Naive thymus-derived CD4-positive, alpha-beta T cell (primary cell): ENCODE data around the gene MAK. TPM values are rescaled to one million over a fixed set of nuclear protein-coding genes. Genes with fewer than 3 reads are reported as not detected.
"Not testable (repeated sequence)": the region's sequence is repeated elsewhere in the genome, so short reads cannot be mapped to it uniquely, and the experiment has no call there.

Experiments used
- ATAC-seq: fragments of 150-1000 bp; cut with Tn5 transposase; 2 replicates; pipeline ENCODE4 v1.10.0; 2021; ENCODE audit warnings: mild to moderate bottlenecking, moderate library complexity
- CTCF ChIA-PET: fragments of 350-600 bp; sonication (Branson Sonifier 250); formaldehyde crosslinking; loops from one replicate; lab custom pipeline; 2021; ENCODE audit warnings: antibody characterized with exemption; lab: Charles Lee
- POLR2A ChIA-PET: fragments of 350-600 bp; sonication (Branson Sonifier 250); formaldehyde crosslinking; loops from one replicate; lab custom pipeline; 2021; ENCODE audit warnings: antibody characterized with exemption, inconsistent platforms; lab: Charles Lee
- DNase-seq, 9 donors: peaks; one replicate each; pipeline versions ENCODE4 v3.0.0 to v3.0.0-alpha.2; 2020 to 2022; ENCODE audit warnings: mixed read lengths in 1 of 9
- H3K27ac ChIP-seq: one replicate; pipeline ENCODE4 v1.7.0; 2013; ENCODE audit warnings: mild to moderate bottlenecking, low read depth, low read length, moderate library complexity
- H3K27me3 ChIP-seq, 2 donors: one replicate each; pipeline ENCODE4 v1.7.0; 2013; ENCODE audit warnings: low read length in 2 of 2, mild to moderate bottlenecking in 2 of 2, moderate library complexity in 2 of 2; ENCODE audit not compliant: control insufficient read depth in 2 of 2, insufficient read depth in 2 of 2
- H3K36me3 ChIP-seq, 3 experiments: 1 replicate in 2 of 3; 2 replicates in 1 of 3; pipeline ENCODE4 v1.7.0; 2013; ENCODE audit warnings: low read length in 3 of 3, mild to moderate bottlenecking in 3 of 3, moderate library complexity in 1 of 3; ENCODE audit not compliant: insufficient read depth in 3 of 3, control insufficient read depth in 2 of 3
- H3K4me1 ChIP-seq, 2 donors: one replicate each; pipeline ENCODE4 v1.7.0; 2013; ENCODE audit warnings: low read length in 2 of 2, mild to moderate bottlenecking in 2 of 2, moderate library complexity in 1 of 2; ENCODE audit not compliant: control insufficient read depth in 2 of 2, insufficient read depth in 2 of 2
- H3K4me3 ChIP-seq: 2 replicates; pipeline ENCODE4 v1.7.0; 2013; ENCODE audit warnings: mild to moderate bottlenecking, low read length
- H3K9me3 ChIP-seq, 3 experiments: 1 replicate in 2 of 3; 2 replicates in 1 of 3; pipeline ENCODE4 v1.7.0; 2013; ENCODE audit warnings: low read length in 3 of 3; ENCODE audit not compliant: control insufficient read depth in 2 of 3
- H3K27ac Mint-ChIP-seq, 9 donors: one replicate each; pipeline ENCODE4 v1.8.0; 2020 to 2022; ENCODE audit warnings: mixed read lengths in 9 of 9, mild to moderate bottlenecking in 8 of 9, moderate library complexity in 5 of 9, inconsistent platforms in 2 of 9
- H3K27me3 Mint-ChIP-seq, 5 donors: one replicate each; pipeline ENCODE4 v1.8.0; 2021 to 2022; ENCODE audit warnings: mixed read lengths in 5 of 5, mild to moderate bottlenecking in 1 of 5
- H3K36me3 Mint-ChIP-seq, 5 donors: one replicate each; pipeline ENCODE4 v1.8.0; 2020 to 2022; ENCODE audit warnings: mixed read lengths in 5 of 5, mild to moderate bottlenecking in 3 of 5, inconsistent platforms in 1 of 5
- H3K4me1 Mint-ChIP-seq, 7 donors: one replicate each; pipeline ENCODE4 v1.8.0; 2020 to 2022; ENCODE audit warnings: mixed read lengths in 7 of 7, mild to moderate bottlenecking in 3 of 7, inconsistent platforms in 1 of 7
- H3K4me3 Mint-ChIP-seq, 10 donors: one replicate each; pipeline ENCODE4 v1.8.0; 2020 to 2022; ENCODE audit warnings: mild to moderate bottlenecking in 10 of 10, mixed read lengths in 10 of 10, moderate library complexity in 6 of 10, inconsistent platforms in 2 of 10
- H3K9me3 Mint-ChIP-seq, 11 donors: one replicate each; pipeline ENCODE4 v1.8.0; 2020 to 2022; ENCODE audit warnings: mixed read lengths in 11 of 11, mild to moderate bottlenecking in 4 of 11, inconsistent platforms in 1 of 11, moderate library complexity in 1 of 11
- intact Hi-C, 2 donors: fragments of 100-400 bp; cut with micrococcal nuclease; formaldehyde crosslinking; loops; one replicate each; pipeline ENCODE4 v1.15.1; 2023
- polyA plus RNA-seq, 2 donors: library from polyadenylated mRNA; unstranded; fragments of 300-500 nt; fragmentation: Illumina TruSeq; gene quantifications; one replicate each; pipeline ENCODE4 v1.2.3, GENCODE V29; 2021
- total RNA-seq, 6 experiments: library from RNA in 5 of 6; stranded (reverse) in 5 of 6; gene quantifications; 1 replicate in 5 of 6; 2 replicates in 1 of 6; pipeline ENCODE4 v1.2.3 and lab custom pipeline; 2021 to 2026

Gene MAK
- total RNA-seq (under 1 TPM in 2 of 5 experiments, not detected in 3; 0.34 to 0.42 TPM), polyA plus RNA-seq (under 1 TPM in 1 of 2 donors, not detected in 1; 0.07 TPM), total RNA-seq (lab: John Stamatoyannopoulos, UW) (1.3 reads per million, percentile 2 among the genes with 10 or more reads in this experiment)

GRCh38 chr6:10837995-10838793 lies at the start of gene MAK:
Gene MAK, minus strand, starts transcription at chr6:10838539. Its CDS starts 7,891 bp downstream, at chr6:10830648.
- Histone ChIP-seq H3K4me1 (peaks cover 14 to 20% of the 10 kb centered on the region in 2 donors), H3K4me3 (peak within 1 kb of the TSS; percentile 59), H3K27me3 (peaks cover 23 to 29% of the 10 kb centered on the region in 2 donors), H3K9me3 (no peaks in the 10 kb centered on the region), H3K36me3 (no peaks in the 10 kb centered on the region), H3K27ac (no peak within 1 kb of the TSS)
- POLR2A ChIA-PET = no interaction called here
- Mint-ChIP-seq H3K36me3 (peaks cover 0 to 21% (median 4%) of the 10 kb centered on the region in 5 donors), H3K27ac (peak within 1 kb of the TSS in 4 of 9 donors; percentile 21 to 87 (median 55)), H3K9me3 (peaks cover 0 to 22% (median 4%) of the 10 kb centered on the region in 11 donors), H3K27me3 (peaks cover 52 to 65% (median 61%) of the 10 kb centered on the region in 5 donors), H3K4me1 (peaks cover 10 to 22% (median 19%) of the 10 kb centered on the region in 7 donors), H3K4me3 (peak within 1 kb of the TSS; percentile 71 to 89 (median 78))
- intact Hi-C loops = loop anchor here (1.0 to 5.0 kb wide), 6 partner anchors 91 to 699 kb away; partner anchors contain the start of genes C6orf52 (in 2 of the 2), PAK1IP1 (in 2 of the 2), SMIM13 (in 2 of the 2) and TMEM14B (in 2 of the 2)
- DNase-seq (peak; percentile 80 to 93 (median 86)), ATAC-seq (peak; percentile 98)
- CTCF ChIA-PET = no interaction called here

GRCh38 chr6:10886691-10887502 lies 48.6 kb upstream of the MAK start, which contains the start of gene SYCP2L:
Gene SYCP2L, plus strand, starts transcription at chr6:10887052. Its CDS starts 75 bp downstream, at chr6:10887127.
- Histone ChIP-seq H3K36me3 (no peaks in the 10 kb centered on the region), H3K27ac (no peak within 1 kb of the TSS), H3K27me3 (peaks cover 0 to 10% of the 10 kb centered on the region in 2 donors), H3K4me3 (no peak within 1 kb of the TSS), H3K4me1 (no peaks in the 10 kb centered on the region), H3K9me3 (no peaks in the 10 kb centered on the region)
- CTCF ChIA-PET = no interaction called here
- H3K27me3 Mint-ChIP-seq = peaks cover 66 to 88% (median 87%) of the 10 kb centered on the region in 5 donors
- DNase-seq (peak in 1 of 9 donors; percentile 14), ATAC-seq (peak; percentile 18)
- H3K9me3 Mint-ChIP-seq = peaks cover 0 to 20% (median 6%) of the 10 kb centered on the region in 11 donors
- peaks cover 0 to 6% (median 3%) of the 10 kb centered on the region in 5 donors for H3K36me3 Mint-ChIP-seq
- peak within 1 kb of the TSS; percentile 12 to 82 (median 69) for H3K4me3 Mint-ChIP-seq
- intact Hi-C loops = loop anchor here in 1 of 2 donors (5.0 to 10.0 kb wide), 2 partner anchors 472 to 505 kb away; partner anchors contain the start of gene TFAP2A
- peaks cover 0 to 29% (median 14%) of the 10 kb centered on the region in 7 donors for H3K4me1 Mint-ChIP-seq
- POLR2A ChIA-PET = no interaction called here
- no peak within 1 kb of the TSS for H3K27ac Mint-ChIP-seq

GRCh38 chr6:10886365-10886690 lies 48.0 kb upstream of the MAK start:
- H3K27me3 ChIP-seq, H3K36me3 ChIP-seq, H3K4me1 ChIP-seq, H3K4me3 ChIP-seq, DNase-seq, POLR2A ChIA-PET, H3K27ac ChIP-seq, CTCF ChIA-PET, H3K9me3 ChIP-seq, H3K27ac Mint-ChIP-seq, H3K36me3 Mint-ChIP-seq, ATAC-seq: not testable (repeated sequence)
- Mint-ChIP-seq H3K4me3 (peak overlapping the region in 4 of 10 donors; percentile 43 to 73 (median 68)), H3K9me3 (peaks cover 0 to 20% (median 6%) of the 10 kb centered on the region in 11 donors), H3K27me3 (peaks cover 61 to 89% (median 87%) of the 10 kb centered on the region in 5 donors), H3K4me1 (peaks cover 0 to 29% (median 14%) of the 10 kb centered on the region in 7 donors)
- intact Hi-C loops = loop anchor here in 1 of 2 donors (5.0 to 10.0 kb wide), 2 partner anchors 472 to 504 kb away; partner anchors contain the start of gene TFAP2A

GRCh38 chr6:10884245-10884972 lies 46.1 kb upstream of the MAK start:
- H3K4me3 ChIP-seq = no peak overlapping the region
- H3K9me3 Mint-ChIP-seq = peaks cover 0 to 14% (median 6%) of the 10 kb centered on the region in 11 donors
- intact Hi-C loops = loop anchor here in 1 of 2 donors (10.0 kb wide), 1 partner anchor 470 kb away; the partner anchor contains the start of gene TFAP2A
- peaks cover 58 to 93% (median 87%) of the 10 kb centered on the region in 5 donors for H3K27me3 Mint-ChIP-seq
- DNase-seq (no peak), ATAC-seq (no peak)
- H3K4me1 ChIP-seq = no peaks in the 10 kb centered on the region
- CTCF ChIA-PET = no interaction called here
- peaks cover 0 to 10% of the 10 kb centered on the region in 2 donors for H3K27me3 ChIP-seq
- H3K27ac Mint-ChIP-seq = no peak overlapping the region
- H3K36me3 Mint-ChIP-seq = peaks cover 0 to 5% (median 3%) of the 10 kb centered on the region in 5 donors
- no peaks in the 10 kb centered on the region for H3K36me3 ChIP-seq
- H3K27ac ChIP-seq = no peak overlapping the region
- H3K4me3 Mint-ChIP-seq = peak overlapping the region in 1 of 10 donors; percentile 17
- POLR2A ChIA-PET = no interaction called here
- no peaks in the 10 kb centered on the region for H3K9me3 ChIP-seq
- peaks cover 0 to 29% (median 14%) of the 10 kb centered on the region in 7 donors for H3K4me1 Mint-ChIP-seq

GRCh38 chr6:10883312-10884244 lies 45.2 kb upstream of the MAK start:
- H3K4me3 Mint-ChIP-seq = peak overlapping the region in 5 of 10 donors; percentile 4 to 27 (median 17)
- peak overlapping the region in 1 of 9 donors; percentile 24 for H3K27ac Mint-ChIP-seq
- ChIA-PET CTCF (no interaction called here), POLR2A (no interaction called here)
- ATAC-seq = no peak
- no peak for DNase-seq
- Histone ChIP-seq H3K27me3 (peaks cover 0 to 10% of the 10 kb centered on the region in 2 donors), H3K4me3 (no peak overlapping the region), H3K27ac (no peak overlapping the region), H3K9me3 (no peaks in the 10 kb centered on the region), H3K4me1 (no peaks in the 10 kb centered on the region), H3K36me3 (no peaks in the 10 kb centered on the region)
- peaks cover 0 to 4% (median 3%) of the 10 kb centered on the region in 5 donors for H3K36me3 Mint-ChIP-seq
- H3K9me3 Mint-ChIP-seq = peaks cover 0 to 12% (median 4%) of the 10 kb centered on the region in 11 donors
- intact Hi-C loops = loop anchor here in 1 of 2 donors (10.0 kb wide), 1 partner anchor 469 kb away; the partner anchor contains the start of gene TFAP2A
- H3K27me3 Mint-ChIP-seq = peaks cover 55 to 89% (median 80%) of the 10 kb centered on the region in 5 donors
- H3K4me1 Mint-ChIP-seq = peaks cover 0 to 29% (median 14%) of the 10 kb centered on the region in 7 donors
